Endometrium (tissue), 2 donors: ENCODE measurements around the gene NKX2-1.

Experiments used
- FAIRE-seq: peaks from 2 replicates; lab custom pipeline; 2012; peaks lifted over from hg19 to GRCh38; lab: Jason Lieb, UNC
- donor health status: control.
- donor health status: control.

Gene NKX2-1

DNA sequence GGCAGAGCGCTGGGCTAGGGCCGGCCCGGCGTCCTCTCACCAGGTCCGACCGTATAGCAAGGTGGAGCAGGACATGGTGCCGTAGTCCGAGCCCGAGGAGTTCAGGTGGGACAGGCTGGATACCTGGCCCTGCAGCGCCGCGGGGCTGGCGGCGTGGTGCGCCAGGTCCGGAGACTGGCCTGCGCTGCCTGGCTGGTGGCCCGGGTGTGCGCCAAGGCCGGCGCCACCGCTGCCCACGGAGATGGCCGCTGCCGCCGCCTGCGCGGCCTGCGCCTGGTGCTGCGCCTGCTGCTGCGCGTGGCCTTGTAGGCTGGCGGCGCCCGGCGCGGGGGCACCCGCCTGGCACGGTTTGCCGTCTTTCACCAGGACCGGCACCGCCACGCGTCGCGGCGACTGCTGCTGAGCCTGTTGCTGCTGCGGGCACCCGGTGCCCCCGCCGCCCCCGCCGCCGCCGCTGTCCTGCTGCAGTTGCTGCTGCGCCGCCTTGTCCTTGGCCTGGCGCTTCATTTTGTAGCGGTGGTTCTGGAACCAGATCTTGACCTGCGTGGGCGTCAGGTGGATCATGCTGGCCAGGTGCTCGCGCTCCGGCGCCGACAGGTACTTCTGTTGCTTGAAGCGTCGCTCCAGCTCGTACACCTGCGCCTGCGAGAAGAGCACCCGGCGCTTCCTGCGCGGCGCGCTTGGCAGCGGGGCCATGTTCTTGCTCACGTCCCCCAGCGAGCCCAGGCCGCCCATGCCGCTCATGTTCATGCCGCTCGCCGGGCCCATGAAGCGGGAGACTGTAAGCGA is 2.6 kb downstream of the NKX2-1 start:
- no peak for FAIRE-seq

DNA sequence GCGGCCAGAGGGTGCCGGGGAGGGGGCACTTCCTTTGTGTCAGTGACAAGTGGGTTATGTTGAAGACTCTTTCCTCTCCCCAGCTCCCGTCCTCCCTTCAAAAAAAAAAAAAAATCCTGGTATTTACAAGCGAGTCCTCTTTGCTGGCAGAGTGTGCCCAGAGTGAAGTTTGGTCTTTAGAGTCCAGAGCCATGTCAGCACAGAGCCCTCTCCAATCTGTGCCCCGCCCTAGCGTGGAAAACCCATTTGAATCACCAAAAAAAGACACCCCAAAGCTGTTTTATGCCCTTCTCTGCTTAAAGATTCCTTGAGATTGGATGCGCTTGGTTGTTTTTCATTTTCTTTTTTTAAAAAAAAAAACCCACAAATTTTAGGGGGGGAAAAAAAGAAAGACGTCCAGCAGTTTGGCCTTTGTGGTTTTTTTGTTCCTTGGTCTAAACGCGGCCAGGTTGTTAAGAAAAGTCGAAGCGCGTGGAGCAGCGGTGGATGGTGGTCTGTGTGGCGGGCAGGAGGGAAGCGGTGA is 3.3 kb downstream of the NKX2-1 start:
- FAIRE-seq, result no peak

DNA sequence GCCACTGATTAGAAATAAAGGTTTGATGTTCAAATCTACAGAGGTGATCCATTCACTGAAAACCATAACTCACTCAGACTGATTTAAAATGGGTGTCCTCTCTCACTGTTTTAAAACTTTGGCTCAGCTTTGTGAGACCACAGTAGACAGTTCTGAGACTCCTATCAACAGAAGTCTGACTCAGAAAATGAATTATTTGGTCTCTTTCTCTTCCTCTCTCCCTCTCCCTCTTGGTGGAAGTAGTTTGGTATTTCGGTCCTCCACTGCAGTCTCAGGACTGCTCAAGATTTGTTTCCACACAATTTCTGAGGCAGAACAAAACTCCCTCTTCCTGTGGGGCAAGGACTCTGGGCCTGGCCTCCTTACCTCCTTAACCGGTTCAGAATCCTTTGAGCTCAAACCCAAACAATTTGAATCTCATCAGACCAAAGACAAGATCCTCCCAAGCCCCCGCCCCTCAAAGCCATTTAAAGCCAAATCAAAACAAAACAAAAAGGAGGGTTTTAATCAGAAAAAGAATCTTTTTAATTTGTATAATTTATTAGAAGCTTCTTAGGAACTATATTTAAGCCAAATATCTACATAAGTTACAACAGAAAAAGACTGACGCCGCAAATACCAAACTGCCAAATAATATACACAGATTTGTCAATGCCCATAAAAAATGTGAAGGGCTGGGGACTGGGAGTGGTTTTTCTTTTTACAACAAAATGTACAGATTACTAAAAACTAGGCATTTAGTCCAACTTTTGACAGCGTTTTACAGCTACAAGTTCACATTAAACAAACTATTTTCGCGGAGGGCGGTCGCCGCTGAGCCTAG is 3.9 kb downstream of the NKX2-1 start:
- no peak for FAIRE-seq

DNA sequence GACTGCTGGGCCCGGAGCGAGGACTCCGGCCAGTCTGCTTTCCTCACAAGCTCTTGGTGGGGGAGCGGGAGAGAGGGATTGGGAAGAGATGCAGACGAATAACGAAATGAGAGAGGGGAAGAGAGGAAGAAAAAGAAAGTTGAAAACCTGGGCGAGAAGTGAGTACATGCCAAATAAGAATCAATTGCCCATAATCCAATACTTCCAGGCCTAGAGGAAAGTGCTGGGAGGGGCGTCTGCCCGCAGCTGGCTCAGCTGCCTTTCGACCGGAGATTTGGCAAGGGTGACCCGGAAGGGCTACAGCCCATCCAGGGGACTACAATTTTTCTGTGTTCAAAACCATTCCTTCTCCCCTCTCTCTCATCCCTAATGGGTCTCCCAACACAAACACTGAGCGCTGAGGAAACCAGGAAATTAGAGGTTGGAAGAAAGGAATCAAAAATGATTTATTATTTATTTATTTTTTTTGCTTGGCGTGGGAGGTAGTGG is 4.9 kb downstream of the NKX2-1 start:
- FAIRE-seq, result no peak

DNA sequence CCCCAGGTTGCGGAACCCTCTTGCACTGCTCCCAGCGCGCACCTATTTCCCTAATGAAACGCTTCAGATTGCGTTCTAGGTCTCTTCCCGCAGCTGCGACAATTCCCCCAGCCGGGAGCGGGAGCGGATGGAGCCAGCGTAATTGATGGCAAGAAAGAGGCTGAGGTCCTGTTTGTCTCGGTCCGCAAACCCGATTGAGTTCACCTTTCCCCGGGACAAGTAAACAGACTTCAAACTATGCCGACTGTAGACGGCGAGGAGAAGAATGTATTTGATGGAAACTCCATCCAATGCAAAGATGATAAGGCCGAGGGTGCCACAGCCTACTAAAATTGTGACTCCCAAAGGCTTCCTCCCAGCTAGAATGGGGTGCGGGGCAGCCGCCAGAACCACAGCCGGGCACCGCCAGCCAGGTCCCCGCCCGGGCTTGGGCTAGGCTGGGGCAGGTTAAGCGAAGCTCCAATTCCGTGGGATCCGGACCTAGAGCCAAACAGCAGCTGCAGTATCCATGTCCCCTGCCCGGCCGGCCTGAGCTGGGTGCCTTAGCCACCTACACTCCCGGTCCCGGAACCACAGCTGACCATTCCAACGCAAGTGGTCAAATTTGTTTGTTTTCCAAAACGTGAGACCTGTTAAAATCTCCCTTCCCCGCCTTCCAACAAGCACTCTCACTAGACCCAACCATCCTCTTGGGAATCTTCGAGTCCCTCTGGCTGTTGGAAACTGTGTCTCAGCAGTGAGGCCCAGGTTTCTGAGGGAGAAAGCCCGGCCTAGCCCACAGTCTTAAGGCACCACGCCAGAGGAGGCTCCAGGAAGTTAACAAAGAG is 5.5 kb downstream of the NKX2-1 start:
- no peak for FAIRE-seq

DNA sequence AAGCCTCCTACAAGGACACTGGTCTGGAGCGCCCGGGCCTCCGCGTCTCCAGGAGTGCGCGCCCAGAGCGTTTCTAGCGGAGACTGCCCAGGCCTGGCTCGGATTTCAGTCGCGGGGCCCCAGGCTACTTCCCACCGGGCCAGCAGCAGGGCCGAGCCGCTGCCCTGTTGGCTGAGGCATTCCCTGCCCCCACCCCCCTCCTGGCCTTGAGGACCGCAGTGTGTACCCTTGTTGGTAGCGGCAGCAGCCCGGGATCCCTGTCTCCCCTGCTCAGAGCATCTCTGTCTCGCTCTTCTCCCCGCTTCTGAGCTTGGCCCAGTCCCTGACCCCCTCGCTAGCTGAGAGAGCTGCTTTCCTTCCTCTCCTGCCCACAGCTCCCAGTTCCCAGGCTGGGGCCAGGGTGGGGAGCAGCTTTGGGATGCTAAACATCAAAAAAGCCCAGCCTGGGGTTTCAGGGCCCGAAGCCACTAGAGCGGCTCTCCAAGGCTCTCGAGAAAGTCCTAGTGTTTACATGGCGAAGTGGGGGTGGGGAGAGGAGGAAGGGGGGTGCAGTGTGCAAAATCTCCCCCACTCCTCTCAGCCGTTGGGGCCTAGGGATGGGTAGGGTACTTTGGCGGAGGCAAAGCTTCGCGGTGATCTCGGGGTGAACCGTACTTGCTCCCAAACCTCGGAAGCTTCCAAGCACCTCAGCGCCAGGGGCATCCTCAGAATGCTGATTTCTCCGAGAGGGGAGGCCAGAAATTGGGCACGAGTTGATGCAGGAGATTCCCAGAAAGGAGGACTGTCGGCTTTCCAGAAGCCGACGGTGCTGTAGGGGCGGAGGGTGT is 6.4 kb downstream of the NKX2-1 start:
- no peak for FAIRE-seq

DNA sequence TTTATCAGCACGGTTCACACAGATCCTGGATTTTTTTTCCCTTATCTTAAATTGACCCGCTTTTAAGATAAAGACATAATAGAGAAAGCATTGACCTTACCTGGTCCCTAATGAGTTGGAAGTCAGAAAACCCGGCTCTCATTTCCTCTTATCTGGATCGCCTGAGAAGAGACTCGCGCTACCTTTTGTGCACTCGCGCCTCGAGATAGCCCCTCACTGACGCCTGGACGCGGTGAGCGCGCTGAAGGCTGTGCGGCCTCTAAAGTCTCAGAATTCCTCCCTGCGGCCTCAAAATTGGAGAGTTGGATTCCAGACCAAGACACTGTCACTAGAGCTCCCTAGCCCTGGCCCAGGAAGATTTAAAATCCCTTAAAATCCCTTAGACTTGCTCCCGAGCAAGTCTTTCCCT is 7.0 kb downstream of the NKX2-1 start:
- FAIRE-seq, result no peak

DNA sequence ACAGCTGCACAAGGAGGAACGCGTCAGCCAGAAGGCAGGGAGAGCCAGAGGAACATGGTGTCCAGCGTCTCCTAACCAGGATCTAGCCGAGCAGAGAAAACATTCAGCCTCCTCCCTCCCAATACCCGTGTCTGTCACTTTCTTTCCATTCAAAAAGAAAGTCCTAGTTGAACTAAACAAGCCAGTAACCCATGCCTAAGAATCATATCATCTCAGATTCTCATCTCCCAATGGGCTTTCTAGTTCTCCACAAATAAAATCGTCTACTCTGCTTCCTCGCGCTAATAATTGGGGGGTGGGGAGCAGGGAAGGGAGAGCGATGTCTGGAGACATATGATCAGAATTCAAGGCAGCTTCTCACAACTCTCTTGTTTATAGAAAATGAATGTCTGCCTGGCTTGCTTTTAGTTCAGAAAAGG is 7.4 kb downstream of the NKX2-1 start:
- FAIRE-seq, result no peak

DNA sequence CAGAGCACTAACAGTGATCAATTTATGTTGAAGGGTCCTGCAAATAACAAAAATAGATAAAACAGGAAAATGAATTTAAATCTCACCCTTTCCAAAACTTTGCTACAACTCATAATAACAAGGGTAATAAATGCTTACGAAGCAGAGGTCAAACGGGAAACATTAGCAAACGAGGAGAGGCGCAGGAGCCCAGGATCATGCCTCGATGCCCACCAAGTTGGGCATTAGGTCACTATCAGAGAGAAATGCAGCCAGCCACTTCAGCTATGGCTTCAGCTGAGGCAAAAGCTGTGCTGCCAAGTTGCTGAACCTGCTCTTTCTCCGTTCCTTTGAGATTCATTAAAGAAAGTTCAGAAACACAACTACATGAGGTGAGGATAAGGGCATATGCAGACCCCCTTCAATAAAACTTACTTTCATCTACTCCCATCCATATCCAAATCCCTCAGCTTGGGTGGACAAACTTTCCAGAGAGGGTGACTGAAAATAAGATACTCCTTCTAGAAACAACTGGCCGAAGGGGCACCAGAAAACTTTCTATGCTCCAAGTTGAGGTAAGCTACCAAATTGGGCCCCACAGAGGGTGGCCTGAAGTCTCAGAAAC is 7.9 kb downstream of the NKX2-1 start:
- FAIRE-seq, result no peak

DNA sequence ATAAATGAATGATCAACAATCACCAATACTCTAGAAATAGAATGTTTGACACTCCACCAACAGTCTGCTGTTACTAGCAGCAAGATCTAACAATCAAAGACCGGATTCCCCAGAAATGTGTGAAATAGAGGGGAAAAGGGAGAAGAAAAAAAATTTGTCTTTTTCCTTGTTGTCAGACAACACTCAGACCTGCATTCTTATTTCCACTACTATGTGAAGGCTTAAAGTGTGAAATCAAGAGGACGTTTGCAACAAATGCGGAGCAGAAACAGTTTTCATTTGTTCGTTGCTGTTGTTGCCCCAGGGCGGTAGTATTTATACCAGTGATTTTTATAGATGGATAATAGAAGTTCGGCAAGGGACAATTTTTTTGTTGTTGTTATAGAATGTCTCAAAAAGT is 9.2 kb downstream of the NKX2-1 start:
- no peak for FAIRE-seq

DNA sequence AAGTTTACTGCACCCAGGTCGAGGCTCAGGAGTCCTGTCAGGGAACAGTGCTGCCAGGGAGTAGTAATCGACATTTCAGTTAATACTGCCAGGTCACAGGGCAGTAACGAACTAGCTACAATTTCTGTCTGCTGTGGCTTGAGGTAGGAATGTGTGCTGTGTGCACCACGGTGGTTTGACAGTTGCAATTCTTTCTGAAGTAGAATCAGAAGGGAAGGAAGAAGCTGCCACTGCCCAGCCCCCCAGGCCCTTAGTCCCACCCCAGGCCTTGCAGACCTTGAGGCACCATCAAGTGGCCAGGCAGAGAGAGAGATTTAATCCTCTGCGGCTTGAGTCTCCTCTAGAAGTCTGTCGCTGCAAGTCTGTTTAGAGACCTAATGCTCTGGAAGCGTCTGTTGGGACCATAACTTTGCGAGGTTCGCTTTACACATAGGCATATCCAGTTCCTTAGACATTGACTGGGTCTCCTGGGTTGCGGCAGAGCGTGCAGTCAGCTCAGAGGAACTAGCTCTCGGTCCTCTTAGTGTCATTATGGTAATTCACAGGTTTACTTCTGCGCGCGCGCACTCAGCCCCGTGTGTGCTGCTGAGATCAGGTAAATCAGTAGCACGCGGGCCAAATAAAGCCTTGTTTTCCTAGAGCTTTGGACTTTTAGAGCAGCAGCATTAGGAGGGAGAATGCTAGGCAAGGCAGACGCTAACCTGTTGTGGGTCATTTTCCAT is 9.8 kb downstream of the NKX2-1 start:
- FAIRE-seq, result no peak

DNA sequence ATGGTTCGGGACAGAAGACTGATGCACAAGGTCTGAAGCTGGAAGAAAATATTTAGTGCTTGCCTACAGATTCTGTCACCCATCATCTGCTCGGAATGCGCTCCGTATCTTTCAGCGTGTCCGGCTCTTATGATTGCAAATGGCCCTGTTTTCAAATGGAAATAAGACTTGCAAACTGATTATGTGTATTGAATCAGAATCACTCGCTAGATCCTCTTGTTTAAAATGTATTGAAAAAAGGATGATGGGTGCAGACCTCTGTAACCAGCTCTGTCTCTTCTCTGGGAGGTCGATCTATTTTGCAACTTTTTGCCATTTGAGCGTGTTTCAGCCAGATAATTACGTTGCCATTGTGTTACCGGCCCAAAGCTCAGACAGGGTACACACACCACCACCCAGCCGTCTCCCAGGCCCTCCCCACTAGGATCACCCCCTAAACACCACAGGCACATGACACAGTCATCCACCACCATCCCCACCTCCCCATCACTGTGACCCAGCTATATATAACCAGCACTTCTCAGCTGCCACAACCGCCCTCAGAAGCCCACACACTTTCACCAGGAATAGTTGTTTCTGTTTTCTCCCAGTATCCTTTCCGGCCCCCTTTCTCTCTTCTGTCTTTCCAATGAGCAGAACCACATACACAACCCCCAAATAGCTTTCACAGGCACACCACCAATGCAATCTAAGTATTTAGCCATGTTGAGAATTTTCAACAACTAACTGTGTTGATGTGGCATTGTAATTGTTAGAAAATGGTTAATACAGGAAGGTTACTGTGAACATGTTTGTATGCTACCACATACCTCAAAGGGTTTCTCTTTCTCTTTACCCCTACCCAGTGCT is 10.7 kb downstream of the NKX2-1 start:
- no peak for FAIRE-seq

DNA sequence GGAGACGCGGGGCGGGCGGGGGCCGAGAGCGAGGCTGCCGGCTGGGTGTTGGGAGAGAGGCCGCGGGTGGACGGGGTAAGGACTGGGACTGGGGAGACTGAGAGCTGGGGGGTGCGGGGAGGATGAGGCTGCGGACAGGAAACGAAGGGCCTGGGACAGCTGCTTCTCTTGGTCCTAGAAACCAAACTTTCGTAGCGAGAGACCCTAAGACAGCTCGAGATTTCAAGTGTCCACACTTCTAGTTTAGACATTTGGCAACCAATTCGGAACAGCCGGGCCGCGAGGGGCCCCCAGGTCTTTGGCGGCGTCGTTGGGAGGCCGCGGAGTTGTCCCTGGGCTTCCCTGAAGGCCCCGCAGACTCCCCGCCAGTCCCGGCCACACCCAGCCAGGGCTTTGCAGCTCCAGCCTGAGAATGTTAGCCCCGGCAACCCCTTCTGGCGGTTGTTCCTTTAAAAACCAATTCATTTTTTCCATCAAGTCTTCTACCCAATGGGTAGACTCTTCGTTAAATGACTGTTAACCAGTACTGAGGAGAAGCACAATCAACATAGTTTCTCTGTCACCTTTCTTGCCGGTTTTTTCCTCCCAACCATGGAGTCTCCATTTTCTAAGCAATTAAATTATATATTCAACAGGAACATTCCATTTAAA is 11.5 kb downstream of the NKX2-1 start:
- FAIRE-seq, result no peak

DNA sequence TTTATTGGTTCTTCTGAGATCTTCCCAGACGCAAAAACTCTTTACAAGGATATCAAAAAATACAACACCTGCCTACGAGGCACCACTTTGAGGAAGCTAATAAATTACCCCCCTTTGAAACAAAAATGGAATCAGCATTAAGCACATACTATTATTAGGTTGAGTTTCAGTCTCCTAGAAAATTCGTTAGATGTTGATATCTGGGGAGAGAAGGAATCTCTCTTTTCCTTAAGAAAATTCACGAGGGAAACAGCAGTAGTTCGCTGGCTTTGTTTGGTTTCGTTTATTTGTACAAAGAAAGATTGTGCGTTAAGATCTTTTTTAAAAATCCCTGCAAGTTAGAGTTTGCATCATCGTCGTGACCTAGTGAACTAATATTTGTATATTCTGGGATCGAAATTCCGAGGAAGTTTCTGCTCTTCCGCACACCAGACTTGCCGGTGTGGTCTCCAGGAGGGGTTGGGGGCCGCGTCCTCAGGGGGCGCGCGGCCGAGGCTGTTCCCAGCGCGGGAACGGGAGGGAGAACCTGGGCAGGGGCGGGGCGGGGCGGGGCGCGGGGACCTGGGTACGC is 12.1 kb downstream of the NKX2-1 start:
- no peak for FAIRE-seq

DNA sequence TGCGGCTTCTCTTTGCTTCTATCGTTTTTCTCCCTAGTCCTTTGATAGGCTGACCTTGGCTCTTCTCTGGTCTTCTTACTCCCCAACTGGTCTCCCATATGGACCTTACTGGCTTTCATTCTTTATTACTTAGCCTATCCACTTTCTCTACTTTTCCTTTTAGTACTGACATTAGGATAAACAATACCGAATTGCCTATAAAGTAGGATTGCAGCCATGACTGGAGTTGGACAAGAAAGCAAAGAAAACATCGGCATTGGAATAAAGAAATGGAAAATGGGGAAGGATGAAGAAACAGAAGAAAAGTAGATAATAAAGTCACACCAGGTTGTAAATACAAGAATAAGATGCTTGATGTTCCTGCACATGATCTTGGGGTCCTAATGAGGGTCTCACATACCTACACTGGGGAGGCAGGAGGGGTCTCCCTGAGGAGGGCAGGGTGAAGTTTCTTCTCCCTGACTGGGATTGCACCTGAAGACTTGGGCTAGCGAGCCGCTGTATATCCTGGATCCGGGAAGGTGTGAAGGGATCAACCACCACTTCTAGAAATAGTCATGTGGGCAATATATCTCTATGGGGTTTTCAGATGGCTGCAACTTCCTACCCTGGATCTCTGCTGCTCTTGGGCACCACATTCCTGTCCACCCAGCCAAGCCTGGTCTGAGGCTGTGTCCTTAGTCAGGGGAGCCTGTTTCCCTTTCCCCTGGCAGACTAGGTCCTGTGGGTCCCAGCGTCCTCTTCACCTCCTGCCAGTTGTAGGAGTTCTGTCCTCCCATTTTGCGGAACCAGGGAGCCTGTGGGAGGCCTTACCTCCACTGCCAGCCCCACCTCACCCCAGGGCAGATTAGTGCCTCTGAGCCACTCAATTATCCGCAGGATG is 13.1 kb downstream of the NKX2-1 start:
- FAIRE-seq, result no peak

DNA sequence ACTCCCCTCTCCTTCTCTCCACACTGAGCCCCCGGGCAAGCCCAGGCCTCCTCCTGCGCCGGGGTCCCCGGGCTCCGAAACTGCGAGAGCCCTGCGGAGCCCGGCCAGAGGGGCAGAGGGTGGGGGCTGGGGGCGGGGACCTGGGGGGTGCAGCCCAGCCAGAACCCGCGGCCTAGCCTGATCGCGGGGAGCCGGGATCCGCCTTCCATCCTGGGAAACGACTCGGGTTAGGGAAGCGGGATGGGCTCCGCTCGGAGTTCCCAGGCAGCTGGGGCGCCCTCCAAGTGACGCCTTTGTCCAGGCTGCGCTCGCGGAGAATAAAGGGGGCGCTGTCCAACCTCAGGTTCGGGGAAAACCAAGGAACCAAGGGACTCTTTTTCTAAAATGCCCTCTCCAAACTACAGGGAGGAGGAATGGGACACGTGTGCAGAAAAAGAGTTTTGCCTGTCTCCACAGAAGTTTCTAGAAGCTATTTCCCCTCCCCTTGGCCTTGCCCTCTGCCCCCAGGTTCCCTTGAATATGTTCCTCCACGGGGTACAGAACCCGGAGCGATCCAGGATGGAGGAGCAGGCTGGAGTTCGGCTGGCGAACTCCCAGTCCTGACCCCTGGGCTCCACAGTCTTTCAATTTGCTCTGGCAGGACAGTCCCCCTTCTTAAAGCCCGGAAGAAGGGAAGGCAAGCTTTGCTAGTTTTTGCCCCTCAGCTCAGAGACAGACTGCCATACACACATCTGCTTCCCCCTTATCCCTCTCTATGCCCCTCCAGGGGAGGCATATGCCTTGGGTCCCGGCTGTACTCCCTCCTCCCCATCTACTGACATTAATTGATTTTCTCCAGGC is 13.9 kb downstream of the NKX2-1 start:
- no peak for FAIRE-seq
